GM12891 (cell line): ENCODE results near the gene KCNQ5.

Experiments
- POLR2A ChIP-seq: IDR thresholded peaks from 2 replicates; pipeline ENCODE4 v1.6.1; 2011; ENCODE audit warnings: low read depth, low read length, control low read depth
- POLR2AphosphoS5 ChIP-seq: IDR thresholded peaks from 2 replicates; pipeline ENCODE4 v1.6.1; 2011; ENCODE audit warnings: low read depth, low read length, control low read depth
- POU2F2 ChIP-seq: IDR thresholded peaks from 2 replicates; pipeline ENCODE4 v1.6.1; 2011; ENCODE audit warnings: low read depth, mild to moderate bottlenecking, control low read depth, low read length, moderate library complexity
- TAF1 ChIP-seq: IDR thresholded peaks from 2 replicates; pipeline ENCODE4 v1.6.1; 2011; ENCODE audit warnings: low read depth, low read length, control low read depth

GRCh38 chr6:73081955-73082354 is 460.1 kb downstream of the KCNQ5 start:
- TF ChIP-seq POLR2AphosphoS5, result no peak
- no peak for TF ChIP-seq POLR2A
- no peak for TF ChIP-seq POU2F2
- TF ChIP-seq TAF1, result no peak
